ENCODE data around the gene GRIP2. TPM values are rescaled to one million over a fixed set of nuclear protein-coding genes. Genes with fewer than 3 reads are reported as not detected.
A peak's percentile ranks its signal among the peaks of the same experiment; 100 is the strongest.

GRIP2 gene
- total RNA-seq, 1 donor from 2014 or later = not detected

DNA sequence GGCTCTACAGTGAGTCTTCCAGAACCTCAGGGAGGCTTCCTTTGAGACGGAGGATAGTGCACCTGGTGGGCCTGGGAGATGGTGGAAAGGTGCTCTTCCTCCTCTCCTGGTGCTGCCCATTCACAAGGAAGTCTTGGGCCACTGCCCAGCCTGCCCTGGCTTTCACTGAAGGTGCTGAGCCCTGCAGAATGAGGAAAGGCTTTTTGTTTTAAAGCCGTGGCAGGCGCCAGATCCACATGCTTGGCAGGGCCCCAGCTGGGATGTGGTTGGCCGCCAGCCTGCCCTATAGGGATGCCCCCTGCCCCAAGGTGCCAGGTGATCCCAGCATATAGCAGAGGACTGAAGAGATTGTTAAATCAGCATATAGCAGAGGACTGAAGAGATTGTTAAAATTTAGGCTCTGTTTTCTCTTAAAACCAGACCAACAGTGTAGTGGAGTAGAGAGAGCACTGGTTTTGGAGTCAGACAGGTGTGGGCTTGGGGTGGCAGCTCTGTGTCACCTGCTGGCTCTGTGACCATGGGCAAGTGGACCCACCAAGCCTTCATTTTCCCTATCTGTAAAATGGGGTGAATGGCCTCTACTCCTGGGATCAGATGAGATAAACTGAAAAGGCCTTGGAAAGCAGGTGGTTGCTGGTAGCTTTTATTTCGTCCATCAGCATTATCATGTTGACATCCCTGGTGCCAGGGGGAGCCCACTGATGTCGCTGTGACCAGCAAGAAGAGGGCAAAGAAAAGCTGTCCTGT, 84.4 kb downstream of the GRIP2 start:
- TF ChIP-seq, protein P1, sequence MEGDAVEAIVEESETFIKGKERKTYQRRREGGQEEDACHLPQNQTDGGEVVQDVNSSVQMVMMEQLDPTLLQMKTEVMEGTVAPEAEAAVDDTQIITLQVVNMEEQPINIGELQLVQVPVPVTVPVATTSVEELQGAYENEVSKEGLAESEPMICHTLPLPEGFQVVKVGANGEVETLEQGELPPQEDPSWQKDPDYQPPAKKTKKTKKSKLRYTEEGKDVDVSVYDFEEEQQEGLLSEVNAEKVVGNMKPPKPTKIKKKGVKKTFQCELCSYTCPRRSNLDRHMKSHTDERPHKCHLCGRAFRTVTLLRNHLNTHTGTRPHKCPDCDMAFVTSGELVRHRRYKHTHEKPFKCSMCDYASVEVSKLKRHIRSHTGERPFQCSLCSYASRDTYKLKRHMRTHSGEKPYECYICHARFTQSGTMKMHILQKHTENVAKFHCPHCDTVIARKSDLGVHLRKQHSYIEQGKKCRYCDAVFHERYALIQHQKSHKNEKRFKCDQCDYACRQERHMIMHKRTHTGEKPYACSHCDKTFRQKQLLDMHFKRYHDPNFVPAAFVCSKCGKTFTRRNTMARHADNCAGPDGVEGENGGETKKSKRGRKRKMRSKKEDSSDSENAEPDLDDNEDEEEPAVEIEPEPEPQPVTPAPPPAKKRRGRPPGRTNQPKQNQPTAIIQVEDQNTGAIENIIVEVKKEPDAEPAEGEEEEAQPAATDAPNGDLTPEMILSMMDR (conservative IDR thresholded peaks at IDR 0.05; ENCODE audit: low read depth, low read length) = no peak
- no peak for DNase-seq (ENCODE audit: low read depth)
- no peak overlapping the region for H3K4me3 ChIP-seq (ENCODE audit: low read depth, low read length)

DNA sequence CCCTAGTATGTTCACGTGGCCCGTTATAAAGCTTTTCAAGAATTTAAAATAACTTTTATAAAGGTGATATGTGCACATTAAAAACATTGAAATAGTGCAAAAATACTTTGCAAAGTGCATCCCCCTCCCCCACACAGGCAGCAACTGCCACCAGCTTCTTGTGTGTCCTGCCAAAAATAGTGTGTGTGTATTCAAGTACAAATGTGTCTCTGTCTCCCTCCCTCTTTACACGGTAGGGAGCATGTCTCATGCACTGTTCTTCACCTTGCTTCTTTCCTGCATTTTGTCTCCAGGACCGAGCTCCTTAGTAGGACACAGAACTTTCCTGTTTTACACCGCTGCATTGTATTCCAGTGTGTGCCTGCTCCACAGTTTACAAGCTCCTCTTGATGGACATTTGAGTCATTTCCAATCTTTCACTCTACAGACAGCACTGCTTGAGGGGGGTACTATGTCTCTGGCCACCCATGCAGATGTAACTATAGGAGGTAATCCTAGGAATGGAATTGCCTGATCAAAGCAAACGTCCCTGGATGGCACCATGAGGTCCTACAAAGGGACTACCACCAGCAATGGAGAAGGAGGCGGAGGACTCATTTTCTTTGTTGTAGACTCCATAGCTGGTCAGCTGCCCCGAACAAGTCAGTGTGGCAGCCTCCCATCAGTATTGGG, 85.4 kb downstream of the GRIP2 start:
- no peak overlapping the region for H3K4me3 ChIP-seq (ENCODE audit: low read depth, low read length)
- TF ChIP-seq, protein P1 (conservative IDR thresholded peaks at IDR 0.05; ENCODE audit: low read depth, low read length) = no peak
- no peak for DNase-seq (ENCODE audit: low read depth)

DNA sequence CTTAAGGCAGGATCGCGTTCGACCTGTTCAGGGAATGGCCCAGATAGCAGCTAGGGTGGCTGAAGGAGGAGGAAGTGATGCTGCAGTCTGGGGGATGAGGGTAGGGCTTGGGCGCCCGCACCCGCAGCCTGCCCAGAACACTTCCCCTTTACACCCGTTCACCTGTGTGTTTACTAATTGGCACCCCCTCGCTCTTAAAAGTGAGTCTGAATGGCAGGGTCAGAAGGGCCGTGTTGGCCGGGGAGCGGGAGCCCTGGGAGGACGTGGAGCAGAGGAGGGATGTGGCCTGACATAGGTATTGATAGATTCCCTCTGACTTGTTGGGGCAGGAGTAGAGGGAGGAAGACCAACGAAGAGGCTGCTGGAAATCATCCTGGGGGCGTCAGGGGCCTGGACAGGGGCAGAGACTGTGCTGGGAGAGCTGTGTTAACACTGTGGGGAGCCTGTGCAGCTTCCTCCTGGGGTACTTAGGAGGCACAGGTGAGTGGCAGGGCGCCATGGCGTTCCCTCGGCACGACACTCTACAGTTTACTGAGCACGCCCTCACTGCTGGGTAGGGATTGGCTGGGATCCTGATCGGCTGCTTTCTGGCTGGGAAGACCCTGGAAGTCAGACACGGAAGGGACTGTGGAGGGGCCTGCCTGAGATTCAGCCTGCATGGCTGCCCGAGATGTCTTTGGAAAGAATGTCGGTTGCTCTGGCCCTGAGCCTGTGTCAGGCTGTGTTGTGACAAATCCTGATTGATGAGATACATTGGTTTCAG, 86.1 kb downstream of the GRIP2 start:
- DNase-seq (ENCODE audit: low read depth) = no peak
- no peak overlapping the region for H3K4me3 ChIP-seq (ENCODE audit: low read depth, low read length)
- TF ChIP-seq, protein P1 (conservative IDR thresholded peaks at IDR 0.05; ENCODE audit: low read depth, low read length) = no peak

DNA sequence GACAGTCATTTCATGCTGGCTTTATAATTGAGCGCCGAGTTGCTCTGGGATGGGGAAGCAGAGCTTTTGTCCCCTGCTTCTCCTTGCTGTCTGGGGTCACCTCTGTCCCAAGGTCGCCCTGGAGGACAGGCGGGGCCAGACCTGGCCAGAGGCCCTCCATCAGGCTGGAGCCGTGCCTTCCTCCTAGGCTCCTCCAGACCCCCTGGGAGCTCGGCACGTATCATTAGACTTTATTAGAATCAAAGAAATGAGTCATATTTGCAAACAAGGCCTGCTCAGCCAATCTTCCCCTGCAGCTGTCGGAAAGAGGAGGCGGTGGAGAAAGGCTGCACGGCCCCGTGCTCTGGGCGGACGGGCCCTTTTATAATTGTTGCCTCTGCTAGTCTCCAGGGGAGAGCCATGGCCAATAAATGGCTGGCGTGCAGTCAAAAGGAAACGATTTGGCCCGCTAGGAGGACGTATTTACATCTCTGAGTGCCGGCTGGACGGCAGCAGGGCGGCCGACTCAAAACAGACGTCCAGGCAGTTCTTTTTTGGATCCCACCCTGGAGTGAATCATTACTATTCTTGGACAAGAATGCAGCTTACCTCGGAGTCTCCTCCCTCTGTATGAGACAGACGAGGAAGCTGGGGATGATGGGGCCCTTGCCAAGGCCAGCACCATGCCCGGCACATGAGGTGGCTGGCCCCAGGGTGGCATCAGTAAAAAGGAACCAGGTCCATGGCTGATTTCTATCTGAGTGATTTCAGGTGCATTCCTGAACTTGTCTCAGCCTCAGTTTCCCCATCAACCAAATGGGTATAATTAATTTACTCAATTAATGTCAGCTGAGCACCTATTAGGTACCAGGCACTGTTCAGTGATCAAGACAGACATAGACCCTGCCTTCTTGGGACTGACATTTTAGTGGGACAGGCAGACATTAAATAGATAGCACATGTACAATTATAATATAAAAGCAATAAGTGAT, 87.1 kb downstream of the GRIP2 start:
- DNase-seq (ENCODE audit: low read depth) = no peak
- no peak overlapping the region for H3K4me3 ChIP-seq (ENCODE audit: low read depth, low read length)
- TF ChIP-seq, protein P1 (conservative IDR thresholded peaks at IDR 0.05; ENCODE audit: low read depth, low read length) = no peak

DNA sequence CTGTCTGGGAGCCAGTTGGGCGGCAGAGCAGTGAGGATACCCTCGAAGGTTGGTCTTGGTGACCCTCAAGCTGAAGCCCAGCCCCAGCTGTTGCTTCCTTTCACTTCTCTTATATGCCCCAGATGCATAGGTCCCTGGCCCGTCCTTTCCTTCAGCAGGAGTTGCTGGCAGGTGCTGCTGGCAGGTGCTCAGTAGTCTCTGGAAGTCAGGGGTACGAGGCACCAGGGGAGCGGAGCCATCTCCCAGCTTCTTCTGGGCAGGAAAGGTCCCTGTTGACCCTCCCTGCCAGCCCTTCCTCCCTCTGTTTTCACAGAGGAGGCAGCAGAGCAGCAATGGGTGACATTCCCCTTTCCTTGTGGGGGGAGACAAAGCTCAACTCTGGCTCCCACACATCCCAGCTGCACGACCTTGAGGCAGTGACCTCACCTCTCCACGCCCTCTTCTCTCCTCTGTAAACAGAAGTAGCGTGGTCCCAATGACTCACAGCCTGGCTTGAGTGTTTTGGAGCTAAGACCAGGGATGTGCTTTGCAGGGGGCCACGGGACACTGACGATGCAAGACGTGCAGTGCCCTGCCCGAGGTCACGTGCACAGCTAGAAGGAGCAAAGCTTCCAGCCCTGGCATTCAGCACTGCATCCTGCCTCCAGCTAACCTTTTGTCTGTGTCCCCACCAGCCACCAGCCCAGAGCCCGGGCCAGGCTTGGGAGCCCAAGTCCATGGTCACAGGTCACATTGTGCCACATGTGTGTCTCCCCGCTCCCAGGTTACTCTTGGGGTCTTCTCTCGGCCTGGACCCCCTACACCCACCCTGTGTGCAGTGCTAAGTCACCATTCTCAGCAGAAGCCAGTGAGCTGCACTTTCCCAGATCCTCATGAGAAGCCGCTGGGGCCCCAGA, 88.0 kb downstream of the GRIP2 start:
- TF ChIP-seq, protein P1 (conservative IDR thresholded peaks at IDR 0.05; ENCODE audit: low read depth, low read length) = no peak
- peak; percentile 83 for DNase-seq (ENCODE audit: low read depth)
- no peak overlapping the region for H3K4me3 ChIP-seq (ENCODE audit: low read depth, low read length)

All from epithelial cell of proximal tubule (primary cell).